Measurements from ENCODE around the gene CACNB4.

GRCh38 chr2:151826737-151827157, 272.1 kb downstream of the CACNB4 start:
- TF ChIP-seq YY1 (IDR thresholded peaks at IDR 0.05; ENCODE audit: insufficient read depth, insufficient read length) (no peak), ZNF274 (IDR thresholded peaks at IDR 0.05; ENCODE audit: low read depth, low read length) (no peak)
